ENCODE data around the gene GRN. TPM values are rescaled to one million over a fixed set of nuclear protein-coding genes. Genes with fewer than 3 reads are reported as not detected.
A peak's percentile ranks its signal among the peaks of the same experiment; 100 is the strongest.

The GRN gene
- total RNA-seq, 1 donor from 2014 or later: 327 TPM

DNA sequence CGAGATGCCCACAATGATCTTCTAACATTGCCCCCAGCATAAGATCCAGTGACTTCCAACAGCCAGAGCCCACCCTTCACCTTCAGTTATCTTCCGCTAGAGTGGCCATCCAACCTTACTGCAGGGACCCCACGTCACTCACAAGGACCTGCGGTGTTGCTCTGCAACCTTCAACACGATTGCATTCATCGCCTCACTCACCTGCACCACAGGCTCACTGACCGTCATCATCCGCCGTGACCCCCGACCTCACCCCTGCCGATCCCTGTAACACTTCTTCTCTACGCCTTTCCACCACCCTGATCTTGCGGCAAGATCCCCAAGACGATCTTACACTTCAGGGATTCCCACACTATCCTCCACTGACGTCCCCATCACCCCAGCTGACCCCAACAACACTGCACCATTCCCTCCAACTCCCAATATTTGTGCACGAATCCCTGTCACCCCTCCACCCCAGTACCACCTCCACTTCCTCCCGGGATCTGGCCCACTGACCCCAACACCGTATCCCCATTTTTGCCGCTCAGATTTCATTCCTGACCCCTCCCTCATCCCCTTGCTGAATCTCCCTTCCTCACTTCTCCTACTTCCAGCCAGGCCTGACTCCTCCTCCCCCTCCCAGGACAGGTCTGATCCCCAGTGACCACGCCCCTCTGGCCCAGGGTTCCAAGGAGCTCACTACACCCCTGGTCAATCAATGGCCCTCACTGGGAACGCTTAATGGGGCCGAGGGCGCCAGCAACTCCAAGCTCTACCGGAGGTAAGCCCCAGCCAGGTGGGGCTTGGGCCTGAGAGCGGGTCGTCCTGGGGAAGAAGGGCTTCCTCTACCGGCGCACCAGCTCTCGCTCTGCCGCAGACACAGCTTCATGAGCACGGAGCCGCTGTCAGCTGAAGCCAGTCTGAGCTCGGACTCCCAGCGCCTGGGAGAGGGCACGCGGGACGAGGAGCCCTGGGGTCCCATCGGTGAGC is 29.1 kb upstream of the GRN start:
- Mint-ChIP-seq H3K27me3 (ENCODE audit: low read depth, unreplicated experiment) (peaks cover 38% of the 10 kb centered on the region), H3K4me3 (ENCODE audit: unreplicated experiment) (peak overlapping the region; percentile 81), H3K9me3 (ENCODE audit: unreplicated experiment) (peaks cover 4% of the 10 kb centered on the region), H3K27ac (ENCODE audit: unreplicated experiment) (no peak overlapping the region), H3K36me3 (ENCODE audit: low read depth, unreplicated experiment) (peaks cover 7% of the 10 kb centered on the region), H3K4me1 (ENCODE audit: low read depth, unreplicated experiment) (peaks cover 3% of the 10 kb centered on the region)
- Histone ChIP-seq H2AFZ (ENCODE audit: low read depth, low read length) (no peak overlapping the region), H3K4me3 (ENCODE audit: insufficient read depth, low read depth, low read length) (no peak overlapping the region), H3K4me1 (ENCODE audit: insufficient read depth, low read length) (no peaks in the 10 kb centered on the region), H3K27ac (ENCODE audit: low read depth, low read length) (no peak overlapping the region), H3K4me2 (ENCODE audit: low read length) (peak overlapping the region; percentile 33), H4K20me1 (ENCODE audit: insufficient read depth, low read length) (peaks cover 25% of the 10 kb centered on the region), H3K36me3 (ENCODE audit: insufficient read depth, low read length) (peaks cover 5% of the 10 kb centered on the region), H3K79me2 (ENCODE audit: insufficient read depth, low read length) (no peaks in the 10 kb centered on the region), H3K27me3 (ENCODE audit: insufficient read depth, low read length) (peaks cover 29% of the 10 kb centered on the region), H3K9me3 (ENCODE audit: insufficient read depth, low read depth, low read length) (no peaks in the 10 kb centered on the region), H3K9ac (ENCODE audit: low read length) (no peak overlapping the region)
- DNase-seq (ENCODE audit: low read depth): no peak
- peak; percentile 21 for TF ChIP-seq EZH2 (IDR thresholded peaks at IDR 0.05; ENCODE audit: insufficient read depth, low read length)
- TF ChIP-seq, protein P1, sequence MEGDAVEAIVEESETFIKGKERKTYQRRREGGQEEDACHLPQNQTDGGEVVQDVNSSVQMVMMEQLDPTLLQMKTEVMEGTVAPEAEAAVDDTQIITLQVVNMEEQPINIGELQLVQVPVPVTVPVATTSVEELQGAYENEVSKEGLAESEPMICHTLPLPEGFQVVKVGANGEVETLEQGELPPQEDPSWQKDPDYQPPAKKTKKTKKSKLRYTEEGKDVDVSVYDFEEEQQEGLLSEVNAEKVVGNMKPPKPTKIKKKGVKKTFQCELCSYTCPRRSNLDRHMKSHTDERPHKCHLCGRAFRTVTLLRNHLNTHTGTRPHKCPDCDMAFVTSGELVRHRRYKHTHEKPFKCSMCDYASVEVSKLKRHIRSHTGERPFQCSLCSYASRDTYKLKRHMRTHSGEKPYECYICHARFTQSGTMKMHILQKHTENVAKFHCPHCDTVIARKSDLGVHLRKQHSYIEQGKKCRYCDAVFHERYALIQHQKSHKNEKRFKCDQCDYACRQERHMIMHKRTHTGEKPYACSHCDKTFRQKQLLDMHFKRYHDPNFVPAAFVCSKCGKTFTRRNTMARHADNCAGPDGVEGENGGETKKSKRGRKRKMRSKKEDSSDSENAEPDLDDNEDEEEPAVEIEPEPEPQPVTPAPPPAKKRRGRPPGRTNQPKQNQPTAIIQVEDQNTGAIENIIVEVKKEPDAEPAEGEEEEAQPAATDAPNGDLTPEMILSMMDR (IDR thresholded peaks at IDR 0.05; ENCODE audit: insufficient read depth, low read depth, low read length): no peak
- no peak for FAIRE-seq

DNA sequence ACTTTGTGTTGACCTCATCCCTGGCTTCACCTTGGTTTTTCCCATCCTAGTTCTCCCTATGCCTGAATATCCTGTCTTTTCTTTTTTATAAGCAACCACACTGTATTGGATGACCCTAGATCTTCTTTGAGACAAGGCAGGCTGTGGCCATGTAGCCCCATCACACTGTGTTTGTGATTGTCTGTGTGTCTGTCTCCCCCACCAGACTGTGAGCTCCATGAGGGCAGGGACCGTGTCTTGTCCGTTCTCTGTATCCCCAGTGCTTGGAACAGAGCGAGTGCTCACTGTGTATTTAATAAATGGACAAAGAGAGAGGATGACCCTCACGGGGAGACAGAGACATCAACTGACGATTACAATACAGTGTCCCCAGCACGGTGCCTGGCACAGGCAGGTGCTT is 27.6 kb upstream of the GRN start:
- no peaks in the 10 kb centered on the region for H3K4me1 Mint-ChIP-seq (ENCODE audit: low read depth, unreplicated experiment)
- H3K4me3 Mint-ChIP-seq (ENCODE audit: unreplicated experiment): peak overlapping the region; percentile 71
- no peak for TF ChIP-seq EZH2 (IDR thresholded peaks at IDR 0.05; ENCODE audit: insufficient read depth, low read length)
- TF ChIP-seq, protein P1 (IDR thresholded peaks at IDR 0.05; ENCODE audit: insufficient read depth, low read depth, low read length): no peak
- no peak overlapping the region for H3K27ac Mint-ChIP-seq (ENCODE audit: unreplicated experiment)
- Histone ChIP-seq H3K36me3 (ENCODE audit: insufficient read depth, low read length) (peaks cover 6% of the 10 kb centered on the region), H3K27me3 (ENCODE audit: insufficient read depth, low read length) (peaks cover 29% of the 10 kb centered on the region), H3K4me3 (ENCODE audit: insufficient read depth, low read depth, low read length) (no peak overlapping the region), H3K79me2 (ENCODE audit: insufficient read depth, low read length) (peaks cover 3% of the 10 kb centered on the region), H3K4me1 (ENCODE audit: insufficient read depth, low read length) (no peaks in the 10 kb centered on the region), H3K9me3 (ENCODE audit: insufficient read depth, low read depth, low read length) (no peaks in the 10 kb centered on the region), H3K27ac (ENCODE audit: low read depth, low read length) (no peak overlapping the region), H2AFZ (ENCODE audit: low read depth, low read length) (no peak overlapping the region), H4K20me1 (ENCODE audit: insufficient read depth, low read length) (peaks cover 30% of the 10 kb centered on the region), H3K9ac (ENCODE audit: low read length) (no peak overlapping the region), H3K4me2 (ENCODE audit: low read length) (no peak overlapping the region)
- DNase-seq (ENCODE audit: low read depth) (no peak), FAIRE-seq (no peak)
- peaks cover 12% of the 10 kb centered on the region for H3K36me3 Mint-ChIP-seq (ENCODE audit: low read depth, unreplicated experiment)
- H3K9me3 Mint-ChIP-seq (ENCODE audit: unreplicated experiment): peaks cover 4% of the 10 kb centered on the region
- H3K27me3 Mint-ChIP-seq (ENCODE audit: low read depth, unreplicated experiment): peaks cover 34% of the 10 kb centered on the region

Measured in astrocyte (in vitro differentiated cells and primary cell).